GM20000 (cell line): ENCODE data around the gene SLC4A7.

Experiments used
- DNase-seq: peaks from one replicate; pipeline ENCODE4 v3.0.0; 2012; ENCODE audit warnings: low spot score
- TF ChIP-seq, protein P1 (sequence below): IDR thresholded peaks from 2 replicates; pipeline ENCODE4 v1.5.1; 2012; ENCODE audit warnings: mild to moderate bottlenecking, control low read depth; ENCODE audit errors: extremely low read depth, missing control alignments

Gene SLC4A7

DNA sequence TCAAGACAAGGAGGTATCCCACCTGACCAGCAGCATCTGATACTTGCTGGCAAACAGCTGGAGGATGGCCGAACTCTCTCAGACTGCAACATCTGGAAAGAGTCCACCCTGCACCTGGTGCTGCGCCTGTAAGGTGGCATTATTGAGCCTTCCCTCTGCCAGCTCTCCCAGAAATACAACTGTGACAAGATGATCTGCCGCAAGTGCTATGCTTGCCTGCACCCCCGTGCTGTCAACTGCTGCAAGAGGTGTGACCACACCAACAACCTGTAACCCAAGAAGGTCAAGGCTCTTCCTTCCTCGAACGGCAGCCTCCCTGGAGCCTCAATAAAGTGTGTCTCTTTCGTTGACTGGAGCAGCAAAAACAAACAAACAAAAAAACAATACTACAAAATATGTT lies 2.2 kb upstream of the SLC4A7 start:
- TF ChIP-seq, protein P1, sequence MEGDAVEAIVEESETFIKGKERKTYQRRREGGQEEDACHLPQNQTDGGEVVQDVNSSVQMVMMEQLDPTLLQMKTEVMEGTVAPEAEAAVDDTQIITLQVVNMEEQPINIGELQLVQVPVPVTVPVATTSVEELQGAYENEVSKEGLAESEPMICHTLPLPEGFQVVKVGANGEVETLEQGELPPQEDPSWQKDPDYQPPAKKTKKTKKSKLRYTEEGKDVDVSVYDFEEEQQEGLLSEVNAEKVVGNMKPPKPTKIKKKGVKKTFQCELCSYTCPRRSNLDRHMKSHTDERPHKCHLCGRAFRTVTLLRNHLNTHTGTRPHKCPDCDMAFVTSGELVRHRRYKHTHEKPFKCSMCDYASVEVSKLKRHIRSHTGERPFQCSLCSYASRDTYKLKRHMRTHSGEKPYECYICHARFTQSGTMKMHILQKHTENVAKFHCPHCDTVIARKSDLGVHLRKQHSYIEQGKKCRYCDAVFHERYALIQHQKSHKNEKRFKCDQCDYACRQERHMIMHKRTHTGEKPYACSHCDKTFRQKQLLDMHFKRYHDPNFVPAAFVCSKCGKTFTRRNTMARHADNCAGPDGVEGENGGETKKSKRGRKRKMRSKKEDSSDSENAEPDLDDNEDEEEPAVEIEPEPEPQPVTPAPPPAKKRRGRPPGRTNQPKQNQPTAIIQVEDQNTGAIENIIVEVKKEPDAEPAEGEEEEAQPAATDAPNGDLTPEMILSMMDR, result no peak
- no peak for DNase-seq

DNA sequence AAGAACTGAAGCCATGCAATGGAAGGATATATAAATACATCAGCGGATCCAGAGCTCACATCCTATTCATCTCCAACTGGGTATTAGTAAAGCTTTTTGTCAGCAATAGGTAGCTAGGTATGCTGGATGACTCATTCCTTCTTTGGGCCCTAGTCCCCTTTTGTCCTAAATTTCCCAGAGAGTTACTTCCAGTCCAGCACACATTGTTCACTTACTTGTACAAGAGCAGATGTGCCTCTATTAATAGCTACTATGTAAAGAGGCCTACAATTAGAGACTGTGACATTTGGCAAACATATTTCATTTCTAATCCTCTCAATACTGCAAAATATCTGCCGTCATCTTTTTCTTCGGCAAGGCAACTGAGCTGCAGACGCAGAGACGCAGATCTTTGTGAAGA lies 1.7 kb upstream of the SLC4A7 start:
- no peak for DNase-seq
- TF ChIP-seq, protein P1, result no peak

DNA sequence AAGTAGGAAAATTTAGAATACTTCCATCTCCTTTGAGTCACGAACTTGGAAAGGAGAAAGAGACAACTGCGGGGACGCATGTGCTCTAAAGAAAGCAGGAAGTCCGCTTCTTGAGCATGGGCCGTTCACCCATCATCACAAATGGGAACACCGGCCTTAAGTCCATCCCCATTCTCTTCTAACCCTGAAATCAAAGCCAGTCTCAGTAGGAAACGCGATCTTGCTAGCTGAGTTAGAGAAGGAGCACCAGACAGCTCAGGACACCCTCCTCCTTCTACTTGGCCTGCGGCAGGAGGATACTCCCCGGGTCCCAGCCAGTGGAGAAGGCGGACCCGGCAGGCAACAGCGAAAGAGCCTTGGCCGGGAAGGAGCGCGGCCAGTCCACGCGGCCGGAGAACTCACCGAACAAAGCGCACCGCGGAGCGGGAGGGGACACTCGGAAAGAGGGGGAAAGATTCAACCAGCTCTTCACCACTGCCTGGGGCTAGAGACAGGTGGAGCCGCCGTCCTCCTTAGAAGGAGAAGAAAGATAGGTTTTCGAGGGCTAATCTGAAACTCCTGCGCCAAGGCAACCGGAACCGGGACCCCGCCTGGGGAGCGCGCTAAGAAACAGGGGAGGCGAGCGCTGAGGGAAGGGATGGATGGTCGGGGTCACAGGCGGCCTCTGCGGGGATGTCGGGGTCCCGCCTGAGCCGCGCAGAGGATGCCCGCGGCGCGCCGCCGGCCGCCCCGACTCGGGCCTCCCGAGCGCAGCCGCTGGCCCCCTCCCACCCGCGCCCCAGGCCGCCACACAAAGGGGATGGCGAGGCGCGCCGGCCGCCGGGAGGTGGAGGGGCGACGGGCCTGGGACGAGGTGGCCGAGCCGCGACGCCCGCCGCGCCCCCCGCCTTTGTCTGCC lies 818 bp downstream of the SLC4A7 start:
- peak; percentile 56 for DNase-seq
- TF ChIP-seq, protein P1, result no peak

DNA sequence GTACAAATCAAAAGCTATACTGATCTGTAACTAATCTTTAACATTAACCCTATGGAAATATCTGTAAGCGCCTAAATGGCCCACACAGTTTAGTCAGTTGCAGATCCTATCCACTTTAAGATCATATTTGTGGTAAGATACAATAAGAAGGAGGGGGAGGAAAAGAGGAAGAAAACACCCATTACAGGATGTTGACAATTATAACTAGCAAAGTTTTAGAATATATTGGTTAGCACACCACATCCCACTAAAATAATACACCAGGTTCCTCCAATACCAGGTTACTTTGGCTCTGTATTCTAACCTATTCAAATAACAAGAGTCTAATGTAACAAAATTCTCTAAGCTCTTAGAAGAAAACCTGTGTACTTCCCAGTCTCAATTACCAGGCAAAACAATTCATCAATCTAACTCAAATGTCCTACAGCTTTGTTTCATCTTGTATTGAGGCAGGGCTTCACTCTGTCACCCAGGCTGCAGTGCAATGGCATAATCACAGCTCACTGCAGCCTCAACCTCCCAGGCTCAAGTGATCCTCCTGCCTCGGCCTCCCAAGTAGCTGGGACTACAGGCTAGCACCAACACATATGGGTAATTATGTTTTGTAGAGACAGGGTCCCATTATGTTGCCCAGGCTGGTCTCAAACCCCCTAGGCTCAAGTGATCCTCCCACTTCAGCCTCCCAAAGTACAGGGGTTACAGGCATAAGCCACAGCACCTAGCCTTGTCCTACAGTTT lies 4.2 kb downstream of the SLC4A7 start:
- TF ChIP-seq, protein P1, result no peak
- no peak for DNase-seq

DNA sequence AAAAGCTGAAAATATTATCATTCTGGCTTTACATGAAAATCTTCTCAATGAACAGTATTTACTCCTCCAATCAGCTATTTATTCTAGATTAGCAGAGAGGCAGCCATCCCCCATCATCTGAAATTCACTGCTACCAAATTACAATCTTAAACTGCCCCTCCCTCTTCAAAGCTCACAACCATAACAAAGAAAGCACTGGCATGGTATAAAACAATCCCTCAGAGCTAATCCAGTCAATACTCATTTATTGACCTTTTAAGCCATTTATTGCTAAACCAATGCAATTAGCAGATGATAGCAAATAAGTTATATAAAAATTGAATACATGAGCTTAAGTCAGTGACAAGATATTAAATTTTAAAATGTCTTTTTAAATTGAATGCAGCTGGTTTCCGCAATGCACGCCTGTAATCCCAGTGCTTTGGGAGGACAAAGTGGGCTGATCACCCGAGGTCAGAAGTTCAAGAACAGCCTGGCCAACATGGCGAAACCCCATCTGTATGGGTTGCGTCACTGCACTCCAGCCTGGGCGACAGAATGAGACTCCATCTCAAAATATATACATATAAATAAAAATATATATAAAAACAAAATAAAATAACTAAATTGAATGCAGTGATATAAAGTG lies 12.1 kb downstream of the SLC4A7 start:
- no peak for DNase-seq
- TF ChIP-seq, protein P1, result no peak

DNA sequence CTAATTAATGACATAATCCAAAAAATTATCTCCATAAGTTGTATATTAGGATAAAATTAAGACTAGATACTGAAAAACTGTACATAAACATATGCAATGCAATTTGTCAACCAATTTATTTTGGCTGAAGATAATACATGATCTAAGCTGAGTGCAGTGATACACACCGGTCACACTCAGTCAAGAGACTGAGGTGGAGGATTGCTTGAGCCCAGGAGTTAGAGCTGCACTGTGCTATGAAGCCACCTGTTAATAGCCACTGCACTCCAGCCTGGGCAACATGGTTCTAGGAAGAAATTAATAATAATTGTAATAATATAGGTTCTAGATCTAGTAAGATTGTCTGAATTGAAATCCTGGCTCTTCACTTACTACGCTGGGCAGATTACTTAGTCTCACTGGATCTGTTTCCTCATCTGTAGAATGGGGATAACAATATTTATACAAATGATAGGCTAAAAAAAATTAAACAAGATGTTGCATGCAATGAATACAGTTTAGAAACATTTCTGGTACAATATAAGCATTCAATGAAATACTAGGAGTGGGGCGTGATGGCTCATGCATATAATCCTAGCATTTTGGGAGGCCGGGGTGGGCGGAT lies 15.8 kb downstream of the SLC4A7 start:
- TF ChIP-seq, protein P1, result no peak
- no peak for DNase-seq
